HPDE6-E6E7 (cell line): ENCODE results near the gene LPP.
A peak's percentile ranks its signal among the peaks of the same experiment; 100 is the strongest.

Source experiments
- DNase-seq: peaks from one replicate; pipeline ENCODE4 v3.0.0; 2011; ENCODE audit warnings: missing footprints; ENCODE audit errors: extremely low spot score

LPP gene

GRCh38 chr3:188272481-188273372 is 118.8 kb downstream of the LPP start:
- no peak for DNase-seq

DNA sequence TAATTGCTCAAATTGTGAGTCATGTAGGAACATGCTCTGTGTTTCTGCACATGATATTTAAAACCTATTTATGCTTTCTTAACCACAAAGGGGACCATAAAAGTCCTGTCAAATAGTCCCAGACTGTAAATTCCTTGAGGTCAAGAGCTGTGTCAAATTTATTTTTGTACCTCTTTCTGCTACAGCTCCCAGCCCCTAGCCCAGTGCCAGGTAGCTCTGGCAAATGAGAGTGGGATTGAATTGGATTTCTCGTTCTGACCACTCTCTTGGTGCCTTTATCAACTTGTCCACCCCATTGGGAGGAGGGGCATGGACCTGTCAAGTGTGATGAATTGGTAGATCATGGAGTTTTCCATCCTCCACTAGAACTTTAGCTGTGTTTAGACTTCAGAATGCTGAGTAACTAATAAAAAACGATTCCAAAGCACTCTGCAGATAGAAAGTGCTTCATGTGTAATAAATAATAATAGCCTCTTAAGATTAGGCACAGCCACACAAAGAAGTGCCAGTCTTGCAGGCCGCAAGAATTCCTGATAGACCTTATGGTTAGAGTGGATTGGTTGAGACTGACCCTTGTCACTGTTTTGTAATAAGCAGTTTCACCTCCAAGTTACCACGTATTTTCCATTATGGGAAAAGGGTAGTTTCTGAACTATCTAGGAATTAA is 120.4 kb downstream of the LPP start:
- DNase-seq, result no peak

DNA sequence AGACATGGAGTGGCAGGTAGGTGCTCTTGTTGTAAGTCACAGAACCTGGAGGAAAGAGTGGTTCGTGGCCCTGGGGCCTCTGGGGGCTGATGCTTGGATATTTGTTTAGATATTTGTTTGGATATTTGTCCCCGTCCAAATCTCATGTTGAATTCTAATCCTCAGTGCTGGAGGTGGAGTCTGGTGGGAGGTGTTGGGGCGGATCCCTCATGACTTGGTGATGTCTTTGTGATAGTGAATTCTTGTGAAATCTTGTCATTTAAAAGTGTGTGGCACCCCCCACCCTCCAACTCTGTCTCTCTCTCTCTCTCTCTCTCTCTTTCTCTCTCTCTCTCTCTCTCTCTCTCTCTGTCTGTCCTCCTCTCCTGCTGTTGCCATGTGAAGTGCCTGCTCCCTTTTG is 122.4 kb downstream of the LPP start:
- no peak for DNase-seq

- DNase-seq, result no peak
Observed at GRCh38 chr3:188278717-188279324, 124.9 kb downstream of the LPP start.

GRCh38 chr3:188279502-188280335 is 125.8 kb downstream of the LPP start:
- no peak for DNase-seq

- DNase-seq, result no peak
Observed at GRCh38 chr3:188280627-188281026, 126.7 kb downstream of the LPP start.

DNA sequence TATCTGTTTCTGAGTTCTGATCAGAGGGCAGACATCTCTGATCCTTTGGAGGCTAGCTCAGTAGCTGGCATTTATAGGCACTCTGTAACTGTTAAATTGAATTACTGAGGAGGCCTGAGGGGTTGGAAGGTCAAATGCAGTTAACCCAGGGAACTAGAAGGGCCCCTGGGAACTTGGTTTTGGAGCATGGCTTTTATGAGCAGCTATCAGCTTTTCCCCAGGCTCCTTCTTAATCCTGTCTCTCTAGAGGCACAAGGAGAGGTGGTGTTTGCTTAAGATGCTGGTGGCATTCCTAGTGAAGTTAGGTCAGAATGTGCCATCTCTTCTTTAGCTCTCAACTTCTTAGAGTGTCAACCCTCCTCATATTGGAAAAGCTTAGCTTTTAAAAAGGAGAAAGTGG is 128.9 kb downstream of the LPP start:
- DNase-seq, result no peak

GRCh38 chr3:188283347-188283746 is 129.4 kb downstream of the LPP start:
- no peak for DNase-seq

- DNase-seq, result no peak
Observed at GRCh38 chr3:188284455-188285212, 130.7 kb downstream of the LPP start.

- DNase-seq, result peak; percentile 53
Observed at GRCh38 chr3:188286087-188286513, 132.1 kb downstream of the LPP start.

DNA sequence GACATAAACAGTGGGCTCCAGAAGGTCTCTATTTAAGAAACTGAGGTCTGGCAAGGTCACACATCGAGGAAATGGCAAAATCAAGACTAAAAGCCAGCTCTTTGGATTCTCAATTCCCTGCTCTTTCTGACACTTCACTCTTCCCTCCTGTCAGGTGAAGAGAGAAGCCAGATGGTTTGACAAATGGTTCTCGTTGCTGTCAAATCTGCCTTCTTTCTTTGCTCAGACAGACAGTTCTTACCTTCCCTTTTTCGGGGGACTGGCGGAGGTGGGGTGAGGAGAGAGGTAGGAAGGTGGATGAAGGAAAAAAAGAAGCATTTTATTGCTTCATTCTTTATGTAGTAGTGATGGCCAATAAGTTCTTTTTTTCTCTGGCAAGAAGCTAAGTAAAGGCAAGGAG is 133.4 kb downstream of the LPP start:
- DNase-seq, result no peak

- no peak for DNase-seq
Observed at GRCh38 chr3:188287762-188288505, 134.0 kb downstream of the LPP start.

DNA sequence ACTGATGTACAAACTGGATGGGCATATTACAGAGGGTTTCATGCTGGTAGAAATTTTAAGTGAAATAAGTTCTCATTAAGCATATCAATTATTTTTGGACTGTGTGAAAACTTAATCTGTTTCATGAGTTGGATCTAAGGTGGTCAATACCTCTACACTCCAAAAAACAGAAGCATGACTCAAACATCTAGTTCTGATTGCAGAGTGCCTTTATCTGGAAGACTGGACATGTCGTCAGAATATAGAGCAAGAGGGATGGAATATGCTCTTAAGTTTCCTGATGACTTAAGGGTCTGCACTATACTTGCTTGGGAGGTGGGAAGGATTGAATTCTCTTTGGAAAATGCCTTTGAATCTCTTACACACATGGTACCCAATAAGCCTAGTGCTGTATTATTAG is 138.3 kb downstream of the LPP start:
- no peak for DNase-seq

DNA sequence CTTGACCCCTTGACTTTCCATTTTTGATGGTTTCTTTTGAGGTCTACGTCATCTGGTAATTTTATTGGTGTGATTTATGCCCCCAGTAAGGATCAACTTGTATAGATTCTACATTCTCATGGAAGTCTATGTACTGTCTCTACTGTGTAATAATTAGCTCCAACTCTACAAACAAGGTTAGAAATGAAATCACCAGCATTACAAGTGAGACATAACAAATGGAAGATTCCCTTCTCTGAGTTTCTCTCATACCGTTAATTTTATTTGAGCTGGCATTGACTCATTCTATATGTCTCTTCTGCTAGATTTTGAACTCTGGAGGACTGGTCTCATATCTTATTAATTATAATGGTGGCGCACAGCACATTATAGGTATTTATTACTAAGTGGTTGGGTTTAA is 138.9 kb downstream of the LPP start:
- DNase-seq, result no peak

GRCh38 chr3:188294113-188294512 is 140.2 kb downstream of the LPP start:
- no peak for DNase-seq

DNA sequence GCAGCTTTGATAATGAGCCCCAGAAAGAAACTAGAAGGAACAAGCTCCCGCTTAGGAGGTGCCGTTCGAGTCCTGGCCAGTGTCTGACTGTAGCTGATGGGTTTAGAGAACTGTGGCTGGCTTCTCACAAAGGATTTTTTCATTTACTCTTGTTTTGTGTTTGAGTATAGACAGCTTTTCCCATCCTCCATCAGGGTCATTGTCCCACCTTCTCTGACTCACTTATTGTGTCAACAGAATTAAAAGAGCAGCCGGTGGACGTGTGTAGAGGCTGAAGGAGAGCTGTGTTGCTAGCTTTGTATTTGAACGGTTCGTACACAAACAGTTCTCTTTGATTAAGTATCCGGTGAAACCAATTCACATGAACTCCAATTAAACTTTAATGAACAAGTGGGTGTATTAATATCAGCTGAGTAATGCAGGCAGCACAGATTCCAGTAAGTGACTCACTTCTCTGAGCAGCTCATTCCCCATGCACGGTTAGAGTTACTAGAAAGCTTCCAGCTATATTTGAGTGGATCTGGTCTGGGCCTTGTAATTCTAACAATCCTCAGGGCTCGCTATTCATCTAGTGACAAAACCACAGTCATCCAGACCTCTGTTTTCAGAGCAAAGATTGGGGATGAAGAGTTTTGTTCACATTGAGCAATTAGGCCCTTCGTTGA is 141.0 kb downstream of the LPP start:
- peak; percentile 71 for DNase-seq

DNA sequence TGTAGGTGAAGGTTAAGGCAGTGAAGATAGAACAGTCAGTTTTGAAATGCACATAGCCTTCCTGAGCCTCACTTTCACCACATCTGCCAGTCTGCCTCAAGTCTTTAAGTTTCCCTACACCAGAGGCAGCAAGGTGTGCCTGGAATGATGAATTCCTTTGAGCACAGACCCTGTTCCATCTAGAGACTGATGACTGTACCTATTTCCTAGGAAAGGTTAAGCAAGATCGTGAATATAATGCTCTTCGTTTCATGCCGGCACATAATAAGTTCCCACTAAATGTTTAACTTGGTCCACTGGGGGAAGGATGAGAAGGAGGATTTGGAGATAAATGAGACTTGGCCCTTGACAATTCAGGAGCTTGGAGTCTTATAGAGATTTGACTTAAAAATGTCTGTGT is 141.9 kb downstream of the LPP start:
- no peak for DNase-seq

- DNase-seq, result peak; percentile 37
Observed at GRCh38 chr3:188296761-188297612, 143.0 kb downstream of the LPP start.

GRCh38 chr3:188298585-188298984 is 144.6 kb downstream of the LPP start:
- no peak for DNase-seq
